ENCODE results near the gene ALDOB.

The ALDOB gene

DNA sequence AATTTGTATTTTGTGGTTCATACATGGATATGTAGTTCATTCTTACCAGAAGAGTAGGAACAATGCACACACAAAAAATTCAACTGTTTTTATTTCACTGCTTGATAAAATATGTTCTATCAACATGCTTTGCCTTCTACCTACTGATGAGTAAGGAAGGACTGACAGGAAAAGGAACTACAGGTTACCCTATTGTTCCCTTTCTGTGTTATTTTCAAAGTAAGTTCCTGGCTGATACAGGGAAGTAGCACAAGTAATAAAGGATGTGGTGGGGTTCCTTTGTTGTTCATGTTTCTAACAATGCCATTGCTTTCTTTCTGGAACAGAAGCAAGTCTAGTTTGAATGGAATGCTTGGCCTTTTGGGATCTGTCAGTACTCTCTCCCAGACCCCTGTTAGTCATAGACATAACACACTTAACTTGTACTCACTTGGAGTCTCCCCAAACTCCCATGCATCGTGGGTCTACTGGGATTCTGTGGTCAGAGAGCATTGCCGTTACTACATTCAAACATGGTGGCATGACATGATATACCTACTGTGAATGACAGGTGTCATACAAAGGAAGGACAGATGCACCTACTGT lies 20.2 kb upstream of the ALDOB start:
- no peak for DNase-seq

DNA sequence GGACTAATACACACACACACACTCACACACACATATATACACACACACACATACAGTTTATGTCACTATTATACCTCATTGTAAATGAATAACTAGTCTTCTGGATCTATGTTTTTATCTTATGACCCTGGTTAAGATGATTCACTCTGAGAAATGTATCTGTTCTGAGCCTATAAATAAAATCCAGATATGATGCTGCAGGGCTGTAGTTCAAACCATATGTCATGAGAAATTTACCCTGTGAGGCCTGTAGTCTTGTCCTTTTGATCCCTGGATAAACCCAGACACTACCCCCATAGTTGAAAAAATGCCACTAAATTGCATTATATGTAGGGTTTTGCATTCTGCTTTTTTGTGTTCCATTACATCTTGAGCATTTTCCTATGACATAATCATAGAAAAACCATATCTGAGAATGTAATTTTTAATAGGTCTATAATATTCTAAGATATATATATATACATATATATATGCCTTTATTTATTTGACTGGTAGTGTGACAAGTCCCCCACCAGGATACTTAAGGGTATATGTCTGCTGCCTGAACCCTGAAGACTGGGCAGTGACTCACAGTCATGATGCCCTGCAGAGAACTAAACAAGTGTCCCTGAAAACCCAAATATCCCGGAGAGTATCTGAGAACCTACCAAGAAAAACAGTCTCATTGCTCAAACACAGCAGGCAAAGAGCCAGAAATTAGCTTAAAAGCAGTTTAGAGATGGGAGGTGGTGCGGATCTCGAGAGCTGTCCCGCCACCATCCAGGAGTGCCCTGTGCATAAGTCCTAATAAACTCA lies 18.4 kb upstream of the ALDOB start:
- DNase-seq, result no peak

DNA sequence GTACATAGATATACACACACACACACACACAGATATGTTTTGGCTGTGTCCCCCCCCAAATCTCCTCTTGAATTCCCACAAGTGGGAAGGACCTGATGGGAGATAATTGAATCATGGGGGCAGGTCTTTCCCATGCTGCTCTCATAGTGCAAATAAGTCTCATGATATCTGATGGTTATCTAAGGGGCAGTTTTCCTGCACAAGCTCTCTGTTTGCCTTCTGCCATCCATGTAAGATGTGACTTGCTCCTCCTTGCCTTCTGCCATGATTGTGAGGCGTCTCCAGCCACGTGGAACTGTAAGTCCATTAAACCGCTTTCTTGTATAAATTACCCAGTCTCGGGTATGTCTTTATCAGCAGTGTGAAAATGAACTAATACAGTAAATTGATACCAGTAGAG lies 15.9 kb upstream of the ALDOB start:
- no peak for DNase-seq

DNA sequence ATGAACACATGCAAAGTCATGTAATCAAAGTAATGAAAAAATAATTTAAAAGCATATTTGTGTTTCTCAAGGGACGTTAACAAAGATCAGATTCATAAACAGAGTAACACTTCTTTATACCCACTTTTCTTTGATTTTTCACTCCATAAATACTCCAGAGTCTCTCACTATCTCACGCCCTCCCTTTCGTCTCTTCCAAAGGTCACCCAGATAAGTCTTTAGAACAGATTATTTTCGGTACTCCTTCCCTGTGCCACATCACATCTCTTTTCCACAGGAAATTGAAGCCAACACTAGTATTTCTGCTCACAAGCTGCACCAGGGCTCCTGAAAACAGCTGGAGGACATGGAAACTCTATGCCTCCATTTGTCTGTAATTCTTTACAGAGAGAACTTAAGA lies 15.4 kb upstream of the ALDOB start:
- no peak for DNase-seq

DNA sequence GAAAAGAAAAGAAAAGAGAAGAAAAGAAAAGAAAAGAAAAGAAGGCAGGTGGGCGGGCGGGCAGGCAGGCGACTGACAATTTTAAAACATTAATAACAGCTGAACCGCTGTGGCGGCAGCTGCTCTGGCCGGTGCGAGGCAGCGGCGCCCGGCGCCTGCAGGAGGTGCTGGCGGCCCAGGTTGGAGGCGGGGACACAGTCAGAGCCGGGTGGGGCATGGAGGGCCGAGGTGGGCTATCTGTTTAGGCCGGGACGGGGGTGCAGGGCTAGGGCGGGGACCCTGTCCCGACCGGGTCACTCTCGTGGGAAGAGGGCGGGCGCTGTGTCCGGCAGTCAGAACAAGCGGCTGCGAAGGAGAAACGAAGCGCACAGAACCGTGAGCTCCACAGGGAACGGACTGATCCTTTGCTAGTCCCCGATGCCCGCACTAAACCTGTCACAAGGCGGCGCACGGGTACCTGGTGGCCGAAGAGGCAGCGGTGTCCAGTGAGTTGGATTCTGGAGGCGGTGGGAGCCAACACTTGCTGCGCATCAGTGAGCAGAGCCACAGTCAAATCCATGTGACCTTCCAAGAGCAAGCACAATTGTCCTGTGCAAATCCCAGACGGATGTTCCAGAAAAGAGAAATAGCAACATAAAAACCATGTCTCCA lies 13.6 kb upstream of the ALDOB start:
- peak; percentile 23 for DNase-seq

DNA sequence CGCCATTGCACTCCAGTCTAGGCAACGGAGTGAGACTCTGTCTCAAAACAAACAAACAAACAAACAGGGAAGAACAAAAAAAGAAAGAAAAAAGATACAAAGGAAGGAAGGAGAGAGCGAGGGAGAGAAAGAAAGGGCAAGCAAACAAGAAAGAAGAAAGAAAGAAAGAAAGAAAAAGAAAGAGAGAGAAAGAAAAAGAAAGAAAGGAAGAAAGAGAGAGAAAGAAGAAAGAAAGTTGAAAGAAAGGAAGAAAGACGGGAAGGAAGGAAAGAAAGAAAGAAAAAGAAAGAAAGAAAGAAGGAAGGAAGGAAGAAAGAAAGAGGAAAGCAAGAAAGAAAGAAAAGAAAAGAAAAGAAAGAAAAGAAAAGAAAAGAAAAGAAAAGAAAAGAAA lies 13.1 kb upstream of the ALDOB start:
- DNase-seq, result no peak

DNA sequence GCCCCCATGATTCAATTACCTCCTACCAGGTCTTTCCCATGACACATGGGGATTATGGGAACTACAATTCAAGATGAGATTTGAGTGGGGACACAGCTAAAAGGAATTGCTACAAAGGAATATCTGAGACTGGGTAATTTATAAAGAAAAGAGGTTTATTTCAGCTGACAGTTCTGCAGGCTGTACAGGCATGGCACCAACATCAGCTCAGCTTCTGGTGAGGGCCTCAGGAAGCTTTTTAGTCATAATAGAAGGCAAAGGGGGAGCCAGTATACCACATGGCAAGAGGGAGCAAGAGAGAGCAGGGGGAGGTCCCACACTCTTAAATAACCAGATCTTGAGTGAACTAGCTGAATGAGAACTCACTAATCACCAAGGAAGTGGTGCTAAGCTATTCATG lies 11.2 kb upstream of the ALDOB start:
- DNase-seq, result no peak

DNA sequence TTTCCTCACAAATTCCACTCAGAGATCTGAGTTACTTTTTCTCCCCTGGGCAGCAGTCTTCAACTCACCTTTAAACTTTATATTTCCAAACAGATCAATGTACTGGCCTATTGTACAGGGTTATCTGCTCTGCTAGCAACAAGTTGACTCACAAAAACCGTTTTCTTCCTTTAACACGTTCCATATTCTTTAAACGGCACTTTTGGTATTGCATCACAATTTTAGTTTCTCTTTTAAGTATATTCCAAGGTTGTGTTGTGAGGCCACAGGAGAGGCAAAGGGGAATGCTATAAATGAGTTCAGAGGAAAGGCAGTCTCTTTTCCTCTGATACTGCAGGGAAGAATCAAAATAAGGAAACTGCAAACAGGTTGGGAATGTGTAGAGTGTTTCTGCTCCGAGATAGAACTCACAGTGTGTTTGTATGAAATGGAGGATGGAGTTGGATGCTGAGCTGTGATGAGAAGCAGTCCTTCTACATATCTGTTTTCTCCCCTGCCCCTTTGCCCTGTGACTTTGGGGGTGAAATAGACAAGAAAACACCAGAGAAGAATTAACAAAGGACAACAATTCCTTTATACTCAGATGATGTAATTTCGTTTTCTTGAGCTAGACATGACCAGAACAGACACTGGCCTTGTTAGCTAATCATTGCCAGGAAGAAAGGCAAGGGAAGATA lies 9.9 kb upstream of the ALDOB start:
- no peak for DNase-seq

DNA sequence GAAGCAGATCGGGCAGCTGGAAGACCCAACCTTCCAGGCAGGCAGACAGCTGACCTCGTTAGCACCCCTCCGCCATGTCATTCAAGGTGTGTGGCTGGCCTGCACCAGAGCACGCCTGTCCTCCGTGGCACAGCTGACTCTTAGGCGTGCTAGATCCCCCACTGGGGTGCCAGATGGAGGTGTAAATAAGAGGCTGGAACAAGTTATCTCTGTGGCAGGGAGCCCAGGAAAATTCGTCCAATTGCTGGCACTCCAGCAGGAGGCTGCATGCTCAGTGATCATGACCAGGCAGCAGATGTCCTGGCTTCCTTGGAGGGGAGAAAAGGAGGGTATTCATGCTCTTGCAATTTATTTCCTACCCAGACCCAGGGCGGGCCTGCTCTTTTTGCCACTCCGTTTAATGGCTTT lies 7.8 kb upstream of the ALDOB start:
- no peak for DNase-seq

DNA sequence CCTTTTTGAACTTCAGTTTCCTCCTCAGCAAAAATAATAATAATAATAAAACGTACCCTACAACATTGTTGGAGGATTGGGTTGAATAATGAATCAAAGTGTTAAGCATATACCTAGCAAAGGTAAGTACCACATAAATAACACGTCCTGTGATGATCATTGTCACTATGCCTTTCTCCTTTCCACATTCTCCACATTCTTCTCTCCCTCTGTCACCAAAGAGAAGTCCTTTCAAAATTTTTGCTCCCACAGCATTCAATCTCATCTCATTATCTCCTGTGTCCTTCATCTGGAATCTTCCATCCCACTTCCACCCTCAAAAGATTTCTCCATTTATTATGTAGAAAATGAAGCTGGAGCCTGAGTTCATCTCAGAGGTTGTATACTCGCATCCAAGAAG lies 7.2 kb upstream of the ALDOB start:
- no peak for DNase-seq

DNA sequence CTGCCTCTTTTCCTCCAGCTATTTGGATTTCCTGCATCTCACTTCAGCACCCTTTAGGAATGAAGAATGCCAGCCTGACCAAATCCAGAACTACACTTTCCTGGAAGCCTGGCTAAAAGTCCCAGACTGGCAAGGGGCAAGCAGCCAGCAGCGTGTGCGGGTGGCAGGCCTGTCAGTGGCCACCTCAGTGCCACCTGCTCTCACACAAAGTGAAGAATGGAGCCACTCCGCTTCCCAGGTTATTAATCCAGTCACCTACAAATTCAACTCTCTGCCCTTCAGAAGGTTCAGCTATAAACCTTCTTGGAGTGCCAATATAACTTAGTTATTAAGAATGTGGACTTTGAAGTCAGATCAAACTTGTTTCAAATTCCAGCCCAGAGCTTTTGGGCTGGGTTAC lies 6.7 kb upstream of the ALDOB start:
- no peak for DNase-seq

DNA sequence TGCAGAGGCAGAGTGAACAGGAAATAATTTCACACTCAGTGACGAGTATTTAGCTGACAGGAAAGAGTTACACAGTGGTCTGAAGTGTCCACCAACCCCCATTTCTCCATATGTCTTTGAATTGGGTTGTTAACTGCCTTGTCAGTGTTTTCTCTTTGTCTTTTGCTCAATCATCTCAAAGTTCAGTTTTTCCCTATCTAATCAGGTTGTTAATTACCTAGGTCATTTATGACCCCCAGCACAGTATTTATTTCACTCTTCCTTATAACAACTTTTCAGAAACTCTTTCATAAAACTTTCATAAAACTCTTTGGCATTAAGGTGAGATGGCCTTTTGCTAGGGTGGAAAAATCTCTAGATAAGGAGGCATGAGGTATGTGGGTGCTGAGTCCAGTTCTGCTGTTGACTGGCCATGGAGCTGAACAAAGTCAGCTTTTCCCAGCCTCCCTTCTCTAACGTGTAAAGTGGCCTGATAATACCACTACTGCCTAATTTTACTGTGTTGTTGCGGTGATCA lies 5.2 kb upstream of the ALDOB start:
- DNase-seq, result no peak

DNA sequence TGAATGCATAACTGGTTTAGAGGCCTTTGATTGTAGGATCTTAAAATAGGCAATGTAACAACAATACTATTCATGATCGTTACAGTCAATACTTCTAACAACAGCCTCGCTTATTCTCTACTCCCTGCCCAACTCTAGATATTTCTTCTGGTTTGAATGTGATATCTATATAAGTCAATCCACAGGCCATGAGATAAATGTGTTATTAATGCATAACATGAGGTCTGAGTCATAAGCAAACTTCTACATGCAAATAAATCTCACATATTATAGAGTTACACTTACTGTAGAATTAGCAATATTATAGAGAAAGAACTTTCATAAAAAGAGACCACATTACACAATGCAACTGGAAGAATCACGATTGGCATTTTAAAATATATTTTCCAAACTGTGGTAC lies 2.9 kb upstream of the ALDOB start:
- DNase-seq, result no peak

DNA sequence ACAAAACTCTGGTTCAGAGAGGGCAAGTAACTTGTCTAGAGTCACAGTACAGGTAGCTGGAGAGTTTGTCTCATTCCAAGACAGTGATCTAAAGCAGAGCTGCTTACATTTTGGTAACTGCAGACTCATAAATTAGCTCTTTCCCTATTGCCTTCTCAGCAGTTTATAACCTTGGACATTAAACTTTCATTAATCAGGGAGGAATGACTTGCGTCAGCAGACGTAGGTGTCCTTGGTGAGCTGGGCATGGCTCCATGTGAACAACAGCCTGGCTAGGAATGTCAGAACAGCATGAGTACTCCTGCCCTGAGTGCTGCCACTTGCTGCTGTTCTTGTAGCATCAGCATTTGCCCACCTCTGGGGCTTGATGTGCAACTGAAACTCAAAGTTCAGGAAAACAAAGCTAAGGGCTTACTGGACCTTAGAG lies 2.2 kb upstream of the ALDOB start:
- DNase-seq, result no peak

DNA sequence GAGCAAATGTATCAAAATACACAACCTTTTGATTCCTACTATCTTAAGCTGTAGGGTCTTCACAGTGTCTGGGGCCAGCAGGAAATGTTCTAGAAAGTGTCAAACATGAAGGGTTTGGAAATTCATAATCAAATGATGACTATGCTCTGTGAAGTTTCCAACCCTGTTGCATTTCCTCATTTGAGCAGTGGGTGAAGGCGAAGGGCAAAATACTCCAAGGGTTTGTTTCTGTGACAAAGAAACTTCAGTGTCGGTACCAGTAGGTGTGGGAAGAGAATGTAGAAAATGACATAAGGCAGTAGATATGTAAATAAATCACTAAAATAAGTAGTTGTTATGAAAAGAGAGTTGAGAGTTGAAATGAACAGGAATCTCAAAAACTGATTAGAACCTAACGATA lies 576 bp downstream of the ALDOB start:
- DNase-seq, result no peak

DNA sequence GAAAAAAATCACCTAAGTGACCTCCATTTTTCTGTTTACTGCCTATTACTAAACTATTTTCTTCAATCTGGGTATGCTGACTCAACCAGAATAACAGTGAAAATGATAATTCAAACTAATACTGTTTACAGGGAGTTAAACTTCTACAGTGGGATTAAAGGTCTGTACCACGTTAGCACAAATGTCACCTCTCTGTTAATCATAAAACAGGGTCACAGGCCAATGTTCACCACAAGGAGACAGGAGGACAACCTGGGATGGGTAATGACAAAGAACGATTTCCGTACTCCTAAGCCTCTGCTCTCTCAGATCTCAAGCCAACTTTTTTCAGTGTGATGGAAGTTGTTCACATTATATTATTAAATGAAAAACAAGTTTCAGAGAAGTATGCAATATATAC lies 2.3 kb downstream of the ALDOB start:
- no peak for DNase-seq

DNA sequence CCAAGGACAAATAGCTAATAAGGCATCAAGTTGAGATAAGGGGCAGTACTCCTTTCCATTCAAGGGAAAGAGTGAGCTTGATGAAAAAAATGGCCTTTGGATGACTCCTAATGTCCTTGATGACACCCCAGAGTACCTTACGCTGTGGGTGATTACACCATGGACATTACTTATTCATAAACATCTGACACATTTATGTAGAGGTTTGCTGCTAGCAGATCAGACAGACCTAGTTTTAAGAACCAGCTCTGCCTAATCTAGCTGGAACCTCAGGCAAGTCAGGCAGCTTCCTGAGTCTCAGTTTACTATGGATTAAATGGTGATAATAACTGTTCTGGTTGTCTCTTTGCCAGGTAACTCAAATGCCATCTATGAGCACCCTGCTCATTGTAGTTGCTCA lies 2.8 kb downstream of the ALDOB start:
- DNase-seq, result no peak

DNA sequence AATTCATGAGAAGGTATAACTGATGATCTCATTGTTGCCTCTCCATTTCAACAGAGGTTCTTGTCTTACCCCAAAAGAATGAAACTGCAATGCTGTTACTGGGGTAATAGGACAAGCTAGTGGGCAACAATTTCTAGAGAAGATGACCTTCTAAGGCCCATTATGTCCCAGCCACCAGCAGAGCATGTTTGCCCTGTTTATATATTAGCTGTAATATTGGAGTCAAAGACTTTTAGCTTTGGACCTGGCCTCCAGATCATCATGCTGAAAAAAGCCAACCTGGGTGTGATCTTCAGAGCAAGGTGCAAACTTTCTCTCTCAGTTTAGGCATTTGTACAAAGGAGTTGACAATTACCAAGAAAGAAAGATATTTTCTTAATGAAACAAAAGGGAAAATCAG lies 3.4 kb downstream of the ALDOB start:
- DNase-seq, result no peak

DNA sequence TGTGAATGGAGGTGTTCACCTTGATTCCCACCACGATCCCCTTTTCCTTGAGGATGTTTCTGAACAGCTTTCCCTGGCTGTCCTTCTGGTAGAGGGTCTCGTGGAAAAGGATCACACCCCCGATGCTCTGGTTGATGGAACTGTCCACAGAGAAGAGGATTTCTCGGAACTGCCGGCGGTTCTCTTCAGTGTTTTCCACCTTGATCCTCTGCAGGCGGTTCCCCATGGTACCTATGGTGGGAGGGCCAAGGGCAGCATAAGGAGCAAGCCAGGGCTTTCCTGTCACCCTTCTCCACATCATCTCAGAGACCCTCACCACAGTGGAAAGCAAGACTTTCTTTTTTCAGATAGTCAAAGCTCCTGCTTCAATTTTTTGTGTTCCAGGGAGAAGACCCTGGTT lies 5.8 kb downstream of the ALDOB start:
- no peak for DNase-seq

DNA sequence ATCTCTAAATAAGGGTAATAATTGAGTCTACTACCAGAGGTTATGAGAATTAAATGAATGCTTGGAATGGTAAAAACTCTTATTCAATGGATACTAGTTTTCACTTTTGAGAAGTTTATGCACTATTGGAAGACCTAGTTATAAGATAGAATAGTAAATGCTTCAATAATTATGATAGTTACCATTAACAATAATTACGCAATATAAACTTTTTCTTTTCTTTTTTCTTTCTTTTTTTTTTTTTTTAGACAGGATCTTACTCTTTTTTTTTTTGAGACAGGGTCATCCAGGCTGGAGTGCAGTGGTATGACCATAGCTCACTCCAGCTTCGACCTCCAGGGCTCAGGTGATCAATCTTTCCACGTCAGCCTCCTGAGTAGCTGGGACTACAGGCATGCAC lies 6.7 kb downstream of the ALDOB start:
- no peak for DNase-seq

DNA sequence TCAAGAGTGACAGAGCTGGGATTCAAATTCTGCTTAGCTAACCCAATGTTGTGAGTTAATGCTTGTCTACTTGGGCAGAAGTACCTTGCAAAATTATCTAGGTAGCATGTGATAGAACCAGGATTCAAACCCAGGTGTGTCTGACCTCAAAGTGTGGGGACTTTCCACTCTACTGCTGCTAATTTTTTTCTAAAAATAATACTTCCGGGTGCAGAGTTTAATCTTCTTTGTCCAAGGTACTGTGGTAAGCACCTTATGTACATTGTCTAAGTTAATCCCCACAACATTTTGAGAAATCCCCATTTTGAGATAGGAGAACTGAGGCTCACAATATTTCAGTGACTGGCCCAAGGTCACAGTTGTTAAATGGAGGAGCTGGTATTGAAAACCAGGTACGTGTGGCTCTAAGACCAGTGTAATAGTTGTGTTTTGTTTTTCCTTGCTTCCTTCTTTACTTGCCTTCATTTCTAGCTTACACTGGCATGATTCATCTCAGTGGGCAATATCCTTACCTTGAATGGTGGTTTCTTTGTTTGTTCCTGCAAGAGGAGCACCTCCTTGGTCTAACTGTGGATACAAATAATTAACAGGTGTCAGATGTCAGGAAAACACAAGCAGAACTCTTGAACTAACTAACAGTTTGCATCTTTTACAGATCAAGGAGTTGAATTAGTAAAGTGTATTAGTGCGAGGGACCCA lies 7.5 kb downstream of the ALDOB start:
- DNase-seq, result no peak

DNA sequence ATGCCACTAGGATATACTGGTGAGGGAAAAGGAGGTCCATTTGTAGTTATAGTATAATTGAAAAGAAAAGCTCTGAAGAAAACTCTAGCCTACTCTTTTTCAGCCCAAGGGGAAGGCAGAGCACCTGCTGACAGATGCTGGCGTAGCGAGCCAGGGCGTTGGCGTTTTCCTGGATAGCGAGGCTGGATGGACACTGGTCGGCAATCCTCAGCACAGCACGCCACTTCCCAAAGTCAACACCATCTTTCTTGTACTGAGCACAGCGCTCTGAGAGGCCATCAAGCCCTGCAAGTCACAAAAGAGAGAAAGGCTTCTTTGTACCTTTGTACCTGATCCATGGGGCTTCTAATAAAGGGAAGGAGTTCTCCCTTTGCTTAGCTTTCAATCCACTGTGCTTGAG lies 8.2 kb downstream of the ALDOB start:
- DNase-seq, result no peak

DNA sequence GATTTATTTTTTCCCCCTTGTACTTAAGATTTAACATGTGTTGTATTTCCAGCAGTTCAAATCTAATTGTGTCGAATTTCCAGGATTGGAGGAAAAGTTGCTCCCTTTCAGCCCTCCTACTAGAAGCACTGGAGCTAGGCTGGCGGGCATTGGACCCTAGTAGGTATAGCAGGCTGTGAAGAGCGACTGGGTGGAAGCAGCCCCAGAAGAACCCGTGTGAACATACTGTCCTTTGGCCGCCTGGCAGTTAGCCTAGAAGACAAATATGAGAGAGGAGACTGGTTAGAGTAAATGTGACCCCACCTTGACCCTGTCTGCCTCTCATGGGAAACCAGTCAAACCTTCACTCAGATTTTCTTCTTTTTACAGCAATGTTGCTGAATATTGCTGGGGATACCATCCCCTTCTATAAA lies 13.9 kb downstream of the ALDOB start:
- no peak for DNase-seq

Measured in CD4-positive, alpha-beta T cell treated with Interleukin-15 for 1 hour (primary cell).